Stimulated activated CD8-positive, alpha-beta memory T cell treated with anti-CD3 and anti-CD28 coated beads, Interleukin-7, amount 100 ng/mL, for 4 hours (primary cell): Measurements from ENCODE around the gene MAP3K10.

ENCODE experiments used
- DNase-seq, 2 donors: peaks; one replicate each; pipeline ENCODE4 v3.0.0-alpha.2; 2020; ENCODE audit warnings: low read depth in 2 of 2

MAP3K10 gene

GRCh38 chr19:40233811-40234389 lies 42.7 kb downstream of the MAP3K10 start:
- DNase-seq: no peak

DNA sequence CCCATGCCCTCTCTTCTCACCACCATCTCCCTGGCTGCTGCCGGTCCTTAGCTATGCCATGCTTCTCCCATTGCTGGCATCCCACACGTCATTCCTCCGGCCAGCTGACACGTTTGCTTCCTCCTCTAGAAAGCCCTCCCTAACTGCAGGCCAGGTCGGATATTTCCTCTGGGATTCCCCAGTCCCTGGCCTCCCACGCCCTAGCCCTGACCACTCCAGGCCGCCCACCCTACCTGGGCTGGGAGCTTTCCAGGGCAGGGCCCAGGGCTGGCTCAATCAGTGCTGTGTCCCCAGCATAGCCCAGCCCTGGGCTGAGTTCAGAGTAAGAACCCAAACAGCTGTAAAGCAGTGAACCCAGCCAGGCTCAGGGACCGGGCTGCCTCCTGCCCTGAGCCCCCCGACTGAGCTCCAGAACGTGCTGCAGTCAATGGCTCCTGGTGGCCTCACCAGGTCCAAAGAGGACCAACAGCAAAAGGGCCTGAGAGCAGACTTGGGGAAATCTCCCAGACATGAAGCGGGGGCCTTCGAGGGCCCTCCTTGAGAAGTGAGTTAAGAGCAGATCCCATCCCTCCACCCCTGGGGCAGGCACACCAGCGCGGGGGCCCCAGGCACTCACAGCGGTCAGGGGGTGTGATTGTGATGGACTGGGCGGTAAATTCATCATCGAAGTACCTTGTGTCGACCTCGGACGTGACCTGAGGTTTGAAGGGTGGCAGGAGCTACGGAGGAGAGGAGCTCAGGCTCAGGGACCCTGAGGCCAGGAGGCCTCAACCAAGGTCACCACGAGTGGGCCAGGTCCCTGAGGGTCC lies 43.4 kb downstream of the MAP3K10 start:
- DNase-seq: no peak

DNA sequence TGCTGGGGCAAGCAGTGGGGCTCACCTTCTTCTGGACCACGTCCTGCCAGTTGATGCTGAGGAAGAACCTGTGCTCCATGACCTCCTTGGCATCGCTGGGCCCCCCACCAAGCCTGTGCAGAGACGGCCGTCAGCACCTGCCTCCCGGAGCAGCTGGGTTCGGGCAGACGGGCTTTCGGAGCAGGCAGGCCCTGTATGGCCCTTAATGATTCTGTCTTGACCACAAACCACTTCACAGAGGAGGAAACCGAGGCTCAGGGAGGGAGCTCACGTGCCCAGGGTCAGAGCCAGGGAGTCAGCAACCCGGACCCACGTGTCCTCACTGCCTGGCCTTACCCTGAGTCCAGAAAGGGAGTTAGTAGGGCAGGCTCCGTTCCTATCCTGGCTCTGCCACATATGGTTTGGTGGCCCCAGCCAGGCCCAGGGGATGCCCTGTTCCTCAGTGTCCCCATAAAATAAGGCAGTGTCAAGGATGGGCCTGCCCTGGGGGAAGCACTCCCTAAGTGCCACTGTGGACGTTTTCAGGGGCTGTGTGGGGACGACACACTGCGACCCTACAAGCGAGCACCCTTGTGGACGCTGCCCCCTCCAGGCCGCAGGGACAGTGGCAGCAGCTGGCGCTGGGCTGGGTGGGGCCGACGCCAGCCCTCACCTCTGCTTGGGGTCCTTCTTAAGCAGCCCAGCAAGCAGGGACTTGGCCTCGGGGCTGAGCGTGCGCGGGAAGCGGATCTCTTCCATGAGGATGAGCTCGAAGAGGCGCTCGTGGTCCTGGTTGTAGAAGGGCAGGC lies 44.2 kb downstream of the MAP3K10 start:
- no peak for DNase-seq

DNA sequence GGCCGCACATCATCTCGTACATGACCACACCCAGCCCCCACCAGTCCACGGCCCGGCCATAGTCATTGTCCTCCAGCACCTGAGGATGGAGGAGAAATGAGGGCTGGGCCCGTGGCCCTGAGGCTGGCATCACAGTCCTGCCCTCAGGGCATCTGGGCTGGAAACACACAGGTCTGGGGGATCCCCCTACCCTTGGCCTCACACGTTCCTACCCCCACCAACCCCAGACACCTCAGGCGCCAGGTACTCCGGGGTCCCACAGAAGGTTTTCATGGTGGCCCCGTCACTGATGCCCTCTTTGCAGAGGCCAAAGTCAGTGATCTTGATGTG lies 44.8 kb downstream of the MAP3K10 start:
- no peak for DNase-seq

- no peak for DNase-seq
Observed at GRCh38 chr19:40236366-40236765, 45.1 kb downstream of the MAP3K10 start.

- DNase-seq: no peak
Observed at GRCh38 chr19:40237791-40238190, 46.6 kb downstream of the MAP3K10 start.

DNA sequence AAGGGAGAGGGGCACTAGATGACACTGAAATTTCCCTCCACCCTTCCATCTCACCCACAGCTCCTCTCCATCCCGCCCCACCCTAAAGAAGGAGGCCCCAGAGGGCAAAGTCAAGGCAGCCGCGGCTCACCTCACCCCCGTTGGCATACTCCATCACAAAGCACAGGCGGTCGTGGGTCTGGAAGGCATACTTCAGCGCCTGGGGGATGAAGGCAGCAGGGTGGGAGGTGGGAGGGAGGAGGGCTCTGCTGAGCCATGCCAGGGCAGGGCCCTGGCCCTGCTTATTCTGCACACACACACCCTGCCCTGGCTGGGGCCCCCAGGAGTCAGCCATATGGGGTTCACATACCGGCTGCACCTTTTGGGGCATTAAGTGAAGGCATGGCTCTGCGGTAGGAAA lies 47.5 kb downstream of the MAP3K10 start:
- DNase-seq: no peak

- no peak for DNase-seq
Observed at GRCh38 chr19:40239415-40240226, 48.4 kb downstream of the MAP3K10 start.

GRCh38 chr19:40240332-40240731 lies 49.1 kb downstream of the MAP3K10 start:
- no peak for DNase-seq

GRCh38 chr19:40241125-40241808 lies 50.0 kb downstream of the MAP3K10 start:
- DNase-seq: no peak

GRCh38 chr19:40241809-40242384 lies 50.7 kb downstream of the MAP3K10 start:
- no peak for DNase-seq

GRCh38 chr19:40242480-40242879 lies 51.3 kb downstream of the MAP3K10 start:
- DNase-seq: no peak

GRCh38 chr19:40243181-40243580 lies 52.0 kb downstream of the MAP3K10 start:
- no peak for DNase-seq

DNA sequence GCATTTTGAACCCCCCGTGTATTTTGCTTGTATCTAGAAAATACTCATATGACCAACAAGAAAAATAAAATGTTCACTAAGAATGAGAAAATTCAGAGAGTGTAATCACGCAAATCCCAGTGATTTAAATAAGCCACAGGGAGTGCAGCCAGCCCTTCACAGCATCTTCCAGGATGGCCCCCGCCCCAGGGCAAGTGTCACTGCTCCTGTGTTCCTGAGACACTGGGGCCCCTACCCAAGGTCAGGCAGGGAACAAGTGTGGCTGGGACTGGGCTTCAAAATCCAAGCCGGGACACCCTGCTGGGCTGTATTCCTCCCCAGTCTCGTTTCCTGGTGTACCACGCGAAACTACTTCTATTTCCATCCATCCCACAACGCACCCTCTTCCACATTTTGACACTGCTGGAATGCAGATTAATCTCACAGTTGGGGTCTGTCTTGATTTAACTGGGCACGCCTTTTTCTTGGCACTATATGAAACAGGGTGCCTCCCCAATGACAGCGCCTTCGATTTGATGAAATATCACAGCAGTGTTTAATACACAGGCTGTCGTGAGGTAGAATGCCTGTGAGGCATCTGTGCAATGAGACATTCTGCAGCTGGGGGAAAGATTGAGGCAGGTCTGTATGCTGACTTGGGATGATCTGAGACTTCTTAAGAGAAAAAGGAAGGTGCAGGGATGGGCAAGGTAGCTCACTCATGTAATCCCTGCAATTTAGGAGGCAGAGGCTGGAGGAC lies 53.5 kb downstream of the MAP3K10 start:
- DNase-seq: no peak

DNA sequence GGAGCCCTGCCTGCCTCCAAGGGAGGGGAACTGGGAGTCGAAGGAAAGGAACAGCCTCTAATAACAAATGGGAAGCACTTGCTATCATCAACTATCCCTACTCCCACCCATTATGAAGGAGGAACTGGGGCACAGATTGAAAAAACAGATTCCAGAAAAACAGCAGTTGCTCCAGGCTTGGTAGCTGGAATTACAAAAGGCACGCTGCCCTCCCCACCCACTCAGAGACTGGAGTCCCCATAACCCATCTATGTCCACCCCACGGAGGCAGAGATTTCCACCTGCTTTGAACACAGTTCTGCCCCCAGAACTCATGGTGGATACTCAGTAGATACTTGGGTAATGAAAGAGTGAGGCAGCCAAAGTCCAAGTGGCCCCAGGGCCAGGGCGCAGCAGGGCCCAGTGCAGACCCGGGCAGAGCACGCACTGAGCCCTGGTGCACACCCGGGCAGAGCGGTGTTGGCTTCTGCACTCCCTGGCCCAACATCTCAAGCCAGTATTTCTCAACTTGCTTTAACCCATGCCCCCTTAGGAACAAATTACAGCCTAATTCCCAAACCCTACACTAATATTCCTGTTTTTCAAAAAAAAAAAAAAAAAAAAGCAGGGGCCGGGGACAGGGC lies 54.4 kb downstream of the MAP3K10 start:
- DNase-seq: no peak

DNA sequence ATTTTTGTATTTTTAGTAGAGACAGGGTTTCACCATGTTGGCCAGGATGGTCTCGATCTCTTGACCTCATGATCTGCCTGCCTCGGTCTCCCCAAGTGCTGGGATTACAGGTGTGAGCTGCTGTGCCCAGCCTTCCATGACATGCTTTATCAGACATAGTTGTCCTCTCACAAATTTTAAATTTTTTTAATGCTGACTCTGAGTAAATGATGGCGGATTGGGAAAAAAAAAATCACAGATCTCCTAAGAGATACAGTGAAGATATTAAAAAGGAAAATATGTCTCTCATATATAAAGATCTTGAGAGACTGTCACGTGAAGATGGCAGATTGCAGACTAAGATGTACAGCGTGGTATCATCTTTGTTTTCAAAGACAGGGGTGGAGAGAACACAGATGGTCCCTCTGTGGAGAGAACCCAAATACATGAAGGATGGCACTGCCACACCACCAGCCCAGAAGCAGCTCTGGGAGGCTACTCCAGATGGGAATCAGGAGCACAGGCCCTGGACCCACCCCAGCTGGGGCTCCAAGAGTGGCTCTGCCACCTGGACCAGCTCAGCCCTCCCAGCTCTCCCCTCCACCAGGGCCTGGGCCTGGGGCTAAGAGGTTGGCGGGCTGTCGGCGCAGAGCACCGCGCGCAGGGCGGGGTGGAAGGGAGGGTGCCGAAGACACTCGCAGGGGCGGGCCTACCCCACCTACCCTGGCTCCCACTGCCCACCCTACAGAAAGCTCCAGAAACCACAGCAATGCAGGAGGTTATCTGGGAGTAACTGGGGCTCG lies 55.3 kb downstream of the MAP3K10 start:
- DNase-seq: no peak

DNA sequence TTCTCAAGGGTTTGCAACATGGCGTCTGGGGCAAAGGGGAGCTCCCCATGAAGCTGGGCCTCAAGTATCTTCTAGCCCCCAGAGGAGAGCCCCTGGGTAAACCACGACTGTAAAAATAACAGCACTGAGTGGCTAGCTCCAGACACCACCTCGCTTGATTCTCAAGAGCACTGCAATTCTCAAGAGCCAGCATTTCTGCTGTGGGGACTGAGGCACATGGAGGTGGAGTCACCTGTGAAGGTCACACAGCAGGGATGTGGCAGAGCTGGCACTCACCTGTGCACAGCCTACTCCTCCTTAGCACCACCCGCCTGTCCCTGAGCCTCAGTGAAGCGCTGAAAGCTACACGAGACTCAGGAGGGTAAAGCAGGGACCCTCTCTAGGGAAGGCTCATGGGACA lies 56.0 kb downstream of the MAP3K10 start:
- DNase-seq: no peak

DNA sequence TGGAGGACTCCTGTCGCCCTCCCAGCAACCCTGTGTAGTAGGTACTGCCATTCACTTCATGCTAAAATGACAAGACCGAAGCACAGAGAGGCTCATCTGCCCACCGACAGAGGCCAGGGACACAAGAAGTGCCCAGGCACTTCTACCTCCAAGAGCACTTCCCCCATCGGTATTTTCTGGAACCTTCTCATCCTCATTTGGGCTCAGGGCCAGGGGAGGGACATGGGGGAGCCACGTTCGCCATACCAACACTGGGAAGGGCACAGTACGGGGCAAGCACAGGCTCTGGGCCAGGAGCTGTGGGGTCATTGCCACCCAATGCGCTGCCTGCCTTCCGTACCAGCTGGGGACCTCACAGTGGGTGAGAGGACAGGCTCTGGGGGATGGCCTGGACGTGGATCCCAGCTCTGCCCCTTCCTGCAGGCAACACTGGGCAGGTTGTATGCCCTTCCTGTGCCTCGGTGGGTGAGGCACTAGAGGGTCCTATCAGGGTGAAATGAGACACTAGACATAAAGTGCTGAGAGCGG lies 56.6 kb downstream of the MAP3K10 start:
- no peak for DNase-seq

GRCh38 chr19:40249201-40249600 lies 58.0 kb downstream of the MAP3K10 start:
- no peak for DNase-seq
